Loucy (cell line): ENCODE results near the gene NDUFV3.

Experiments
- H2AFZ ChIP-seq: fragments of 200-600 bp; sonication (generic); 2 replicates; pipeline ENCODE4 v1.6.0; 2016; ENCODE audit warnings: antibody characterized with exemption, mild to moderate bottlenecking, low read length, moderate library complexity
- H3F3A ChIP-seq: fragments of 200-600 bp; 2 replicates; pipeline ENCODE4 v1.6.0; 2016; ENCODE audit warnings: antibody characterized with exemption, low read depth, mild to moderate bottlenecking
- H3K27me3 ChIP-seq: fragments of 200-600 bp; sonication (generic); 2 replicates; pipeline ENCODE4 v1.6.1; 2014; ENCODE audit warnings: low read length, mild to moderate bottlenecking; ENCODE audit not compliant: insufficient read depth, poor library complexity, severe bottlenecking
- H3K36me3 ChIP-seq: fragments of 200-600 bp; sonication (generic); 2 replicates; pipeline ENCODE4 v1.6.1; 2016; ENCODE audit warnings: low read length; ENCODE audit not compliant: insufficient read depth
- H3K4me1 ChIP-seq: fragments of 200-600 bp; sonication (generic); 2 replicates; pipeline ENCODE4 v1.5.1; 2014; ENCODE audit warnings: low read length, mild to moderate bottlenecking; ENCODE audit not compliant: insufficient read depth, poor library complexity, severe bottlenecking
- H3K4me2 ChIP-seq: fragments of 200-600 bp; sonication (generic); 2 replicates; pipeline ENCODE4 v1.6.0; 2014; ENCODE audit warnings: antibody characterized with exemption, low read length, low read depth, mild to moderate bottlenecking; ENCODE audit not compliant: poor library complexity, severe bottlenecking
- H3K4me3 ChIP-seq: fragments of 200-600 bp; sonication (generic); 2 replicates; pipeline ENCODE4 v1.5.1; 2014; ENCODE audit warnings: low read length, mild to moderate bottlenecking, mixed read lengths; ENCODE audit not compliant: poor library complexity, severe bottlenecking
- H3K79me2 ChIP-seq: fragments of 200-600 bp; sonication (generic); 2 replicates; pipeline ENCODE4 v1.6.1; 2014; ENCODE audit warnings: low read length; ENCODE audit not compliant: insufficient read depth
- H3K9ac ChIP-seq: fragments of 200-600 bp; sonication (generic); 2 replicates; pipeline ENCODE4 v1.6.0; 2014; ENCODE audit warnings: mild to moderate bottlenecking, low read depth, low read length, moderate library complexity; ENCODE audit not compliant: poor library complexity, severe bottlenecking
- H3K9me2 ChIP-seq: fragments of 200-600 bp; sonication (generic); replicated peaks from 2 replicates; pipeline ENCODE4 v1.6.1; 2016; ENCODE audit warnings: low read depth, low read length, mixed read lengths
- H3K9me3 ChIP-seq: fragments of 200-600 bp; sonication (generic); 2 replicates; pipeline ENCODE4 v1.6.1; 2014; ENCODE audit warnings: mild to moderate bottlenecking, antibody characterized with exemption, low read length, low read depth; ENCODE audit not compliant: insufficient read depth
- H4K20me1 ChIP-seq: fragments of 200-600 bp; sonication (generic); 2 replicates; pipeline ENCODE4 v1.6.0; 2014; ENCODE audit warnings: antibody characterized with exemption, low read length, mild to moderate bottlenecking; ENCODE audit not compliant: insufficient read depth, poor library complexity, severe bottlenecking
- CTCF ChIP-seq: fragments of 200-600 bp; sonication (generic); conservative IDR thresholded peaks from 2 replicates; pipeline ENCODE4 v1.5.1; 2014; ENCODE audit warnings: mild to moderate bottlenecking, antibody characterized with exemption, low read length
- EZH2phosphoT487 ChIP-seq: fragments of 200-600 bp; IDR thresholded peaks from 2 replicates; pipeline ENCODE4 v1.6.1; 2018; ENCODE audit warnings: antibody characterized with exemption, mild to moderate bottlenecking, moderate library complexity, borderline replicate concordance

The NDUFV3 gene

GRCh38 chr21:42855937-42856335 is 37.2 kb upstream of the NDUFV3 start:
- no peak for TF ChIP-seq CTCF
- no peak for TF ChIP-seq EZH2phosphoT487
- Histone ChIP-seq H3F3A (no peaks in the 10 kb centered on the region), H3K9me2 (no peaks in the 10 kb centered on the region), H3K4me1 (no peaks in the 10 kb centered on the region), H2AFZ (no peak overlapping the region), H4K20me1 (peaks cover 6% of the 10 kb centered on the region), H3K4me3 (no peak overlapping the region), H3K9ac (no peak overlapping the region), H3K79me2 (peaks cover 7% of the 10 kb centered on the region; the same call in 1 of the 2 replicates), H3K9me3 (no peaks in the 10 kb centered on the region), H3K4me2 (no peak overlapping the region), H3K36me3 (peaks cover 97% of the 10 kb centered on the region; the same call in 1 of the 2 replicates), H3K27me3 (no peaks in the 10 kb centered on the region)

GRCh38 chr21:42857216-42857615 is 35.9 kb upstream of the NDUFV3 start:
- no peak for TF ChIP-seq CTCF
- no peak for TF ChIP-seq EZH2phosphoT487
- Histone ChIP-seq H3K36me3 (peaks cover 94% of the 10 kb centered on the region; the same call in 1 of the 2 replicates), H3F3A (no peaks in the 10 kb centered on the region), H4K20me1 (peaks cover 6% of the 10 kb centered on the region), H2AFZ (no peak overlapping the region), H3K9ac (no peak overlapping the region), H3K79me2 (peaks cover 9% of the 10 kb centered on the region; the same call in 1 of the 2 replicates), H3K4me1 (no peaks in the 10 kb centered on the region), H3K9me2 (no peaks in the 10 kb centered on the region), H3K4me2 (no peak overlapping the region), H3K4me3 (no peak overlapping the region), H3K27me3 (no peaks in the 10 kb centered on the region), H3K9me3 (no peaks in the 10 kb centered on the region)

- no peak overlapping the region for H3K4me3 ChIP-seq
- no peaks in the 10 kb centered on the region for H3K4me1 ChIP-seq
- H3K4me2 ChIP-seq, result no peak overlapping the region
- H3K9ac ChIP-seq, result no peak overlapping the region
- H4K20me1 ChIP-seq, result peaks cover 6% of the 10 kb centered on the region
- peaks cover 20% of the 10 kb centered on the region; the same call in 1 of the 2 replicates for H3K79me2 ChIP-seq
- H3K27me3 ChIP-seq, result no peaks in the 10 kb centered on the region
- no peaks in the 10 kb centered on the region for H3K9me2 ChIP-seq
- TF ChIP-seq EZH2phosphoT487 (no peak), CTCF (no peak)
- H3K9me3 ChIP-seq, result no peaks in the 10 kb centered on the region
- peaks cover 96% of the 10 kb centered on the region; the same call in 1 of the 2 replicates for H3K36me3 ChIP-seq
- no peak overlapping the region for H2AFZ ChIP-seq
- no peaks in the 10 kb centered on the region for H3F3A ChIP-seq
Measured at GRCh38 chr21:42858185-42858847, 34.8 kb upstream of the NDUFV3 start.
